HG02938 (cell line): Measurements from ENCODE around the gene ST3GAL4.

Source experiments
- ATAC-seq: cut with Tn5 transposase; IDR thresholded peaks from one replicate; pipeline ENCODE4 v1.9.1; 2021; ENCODE audit warnings: mild to moderate bottlenecking, moderate library complexity; ENCODE audit not compliant: unreplicated experiment

ST3GAL4 gene

GRCh38 chr11:126328938-126329643 is 26.4 kb upstream of the ST3GAL4 start:
- ATAC-seq: no peak

- no peak for ATAC-seq
Observed at GRCh38 chr11:126329644-126330211, 25.8 kb upstream of the ST3GAL4 start.

GRCh38 chr11:126331286-126331685 is 24.2 kb upstream of the ST3GAL4 start:
- no peak for ATAC-seq

GRCh38 chr11:126332221-126332711 is 23.2 kb upstream of the ST3GAL4 start:
- no peak for ATAC-seq

DNA sequence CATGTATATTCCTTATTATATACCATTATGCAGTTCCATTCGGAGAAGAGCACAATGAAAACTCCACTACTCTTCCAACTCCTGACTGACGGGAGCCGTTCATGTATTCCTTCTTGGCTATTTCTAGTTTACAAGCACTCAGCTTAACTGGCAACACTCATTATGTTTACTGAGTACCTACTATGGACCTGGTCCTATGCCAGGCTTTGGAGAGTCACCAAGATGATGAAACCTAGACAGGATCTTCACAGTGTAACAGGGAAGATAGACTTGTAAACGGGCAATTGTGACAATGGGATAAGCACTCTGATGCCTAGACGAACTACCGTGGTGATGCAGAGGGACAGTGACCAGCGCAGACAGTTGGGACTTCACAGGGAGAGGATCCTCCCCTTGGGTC is 22.3 kb upstream of the ST3GAL4 start:
- ATAC-seq: no peak

DNA sequence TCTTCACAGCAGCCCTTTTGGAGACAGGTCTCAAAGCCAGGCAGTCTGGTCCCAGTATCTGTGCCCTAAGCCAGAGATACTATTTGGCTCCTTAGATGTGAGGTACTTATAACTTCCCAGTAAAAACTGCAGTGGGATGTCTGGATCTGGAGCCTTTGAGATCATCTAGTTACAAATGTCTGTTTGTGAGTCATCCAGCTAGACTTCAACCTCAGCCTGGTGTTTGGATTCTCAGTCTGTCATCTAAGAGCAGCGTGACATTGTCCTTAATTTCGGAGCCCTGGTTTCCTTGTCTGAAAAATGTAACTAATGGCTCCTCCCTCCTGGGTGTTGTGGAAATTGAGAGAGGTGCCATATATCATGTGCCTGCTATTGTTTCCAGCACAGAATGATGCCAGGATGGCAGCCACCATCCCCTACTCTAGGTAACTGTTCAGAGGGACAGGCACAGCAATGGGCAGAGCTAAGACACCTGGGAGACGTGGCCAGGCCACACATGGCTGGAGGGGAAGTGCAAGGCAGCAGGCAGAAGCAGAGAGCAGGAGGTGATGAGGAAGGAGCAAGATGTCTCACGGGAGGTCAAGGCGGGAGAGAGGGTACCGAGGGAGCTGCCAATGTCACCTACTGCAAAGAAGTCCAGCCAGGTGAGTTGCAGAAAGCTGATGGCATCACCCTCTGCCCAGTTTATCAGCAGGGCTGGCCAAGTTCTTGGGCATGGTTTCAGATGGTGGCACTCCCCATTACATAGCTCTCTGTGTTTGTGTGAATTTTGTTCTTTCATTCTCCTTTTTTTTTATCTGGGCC is 20.6 kb upstream of the ST3GAL4 start:
- ATAC-seq: no peak

DNA sequence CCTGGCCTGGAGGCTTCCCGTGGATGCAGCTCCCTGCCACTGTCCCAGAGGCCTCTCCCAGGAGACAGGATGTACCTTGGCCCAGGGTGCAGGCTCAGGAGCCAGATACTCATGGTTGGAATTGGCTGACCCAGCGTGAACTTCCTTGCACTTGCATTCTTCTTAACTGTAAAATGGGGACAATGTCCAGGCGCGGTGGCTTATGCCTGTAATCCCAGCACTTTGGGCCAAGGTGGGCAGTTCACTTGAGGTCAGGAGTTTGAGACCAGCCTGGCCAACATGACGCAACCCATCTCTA is 20.1 kb upstream of the ST3GAL4 start:
- no peak for ATAC-seq

DNA sequence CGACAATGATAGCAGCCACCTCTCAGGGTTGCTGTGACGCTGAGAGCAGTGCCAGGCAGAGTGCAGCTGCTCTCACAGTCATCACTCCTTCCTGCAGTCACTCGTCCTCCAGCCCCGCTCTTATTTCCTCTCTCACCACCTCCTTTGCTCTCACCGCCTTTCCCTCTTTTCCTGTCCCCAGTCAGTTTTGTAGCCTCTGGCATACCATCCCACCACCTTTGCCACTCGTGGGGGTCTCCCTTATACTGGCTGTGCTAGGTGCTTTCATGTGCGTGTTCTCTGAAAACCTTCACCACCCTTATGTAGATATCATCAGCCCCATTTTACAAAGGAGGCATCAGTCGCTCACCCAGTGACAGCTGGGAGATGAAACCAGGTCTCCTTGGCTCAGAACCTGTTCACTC is 19.3 kb upstream of the ST3GAL4 start:
- no peak for ATAC-seq

DNA sequence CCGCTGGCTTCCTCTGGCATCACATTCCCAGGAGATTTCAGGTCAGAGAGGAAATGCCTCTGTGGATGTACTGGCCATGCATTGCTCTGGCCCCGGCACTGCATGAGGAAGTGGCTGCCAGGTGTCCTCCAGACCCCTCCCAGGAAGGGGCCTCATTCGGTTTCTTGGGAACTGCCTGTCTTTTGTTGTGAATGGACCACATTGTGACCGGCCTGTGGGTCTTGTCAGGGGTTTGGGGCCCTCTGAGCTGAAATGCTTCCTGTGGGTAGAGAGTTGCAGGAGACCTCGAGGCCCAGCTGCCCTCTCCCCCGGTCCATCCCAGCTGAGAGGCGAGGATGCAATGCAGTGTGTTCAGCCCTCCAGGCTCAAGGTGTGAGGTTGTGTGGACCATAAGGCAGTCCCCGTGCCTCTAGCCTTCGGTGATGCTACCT is 18.8 kb upstream of the ST3GAL4 start:
- no peak for ATAC-seq

GRCh38 chr11:126337126-126337473 is 18.4 kb upstream of the ST3GAL4 start:
- ATAC-seq: no peak

DNA sequence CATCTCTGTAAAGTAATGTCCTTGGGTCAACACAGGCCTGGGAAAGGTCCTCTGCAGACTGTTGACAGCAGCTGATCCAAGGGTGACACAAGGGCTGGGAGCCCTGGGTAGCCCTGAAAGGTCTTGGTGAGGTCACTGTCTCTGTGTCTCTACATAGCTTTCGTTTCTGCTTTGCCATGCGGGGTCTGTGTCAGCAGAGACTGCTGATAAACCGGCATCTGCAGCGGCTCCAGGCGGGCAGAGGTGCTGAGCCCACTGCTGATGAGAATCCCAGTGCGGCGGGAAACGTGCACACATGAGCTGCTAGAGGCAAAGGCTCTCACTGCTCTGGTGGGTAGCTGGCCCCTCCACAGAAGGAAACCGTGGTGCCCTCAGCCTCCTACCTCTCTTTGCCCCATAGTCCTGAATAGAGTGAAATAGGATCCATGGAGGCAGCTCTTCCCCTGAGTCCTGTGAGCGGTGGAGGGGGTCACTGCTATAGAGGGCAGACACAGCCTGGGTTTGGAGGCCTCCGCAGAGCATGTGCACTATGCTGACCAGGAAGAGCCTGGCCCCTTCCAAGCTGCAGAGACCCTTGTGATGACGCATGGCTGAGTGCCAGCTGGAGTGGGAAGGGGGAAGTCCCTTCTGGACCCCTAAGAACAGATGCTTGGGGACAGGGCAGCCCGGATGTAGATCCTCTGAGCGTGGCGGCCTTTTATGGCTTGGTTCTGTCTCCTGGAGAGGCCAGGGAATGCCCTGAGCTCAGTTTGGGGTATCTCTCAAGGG is 17.8 kb upstream of the ST3GAL4 start:
- ATAC-seq: no peak

DNA sequence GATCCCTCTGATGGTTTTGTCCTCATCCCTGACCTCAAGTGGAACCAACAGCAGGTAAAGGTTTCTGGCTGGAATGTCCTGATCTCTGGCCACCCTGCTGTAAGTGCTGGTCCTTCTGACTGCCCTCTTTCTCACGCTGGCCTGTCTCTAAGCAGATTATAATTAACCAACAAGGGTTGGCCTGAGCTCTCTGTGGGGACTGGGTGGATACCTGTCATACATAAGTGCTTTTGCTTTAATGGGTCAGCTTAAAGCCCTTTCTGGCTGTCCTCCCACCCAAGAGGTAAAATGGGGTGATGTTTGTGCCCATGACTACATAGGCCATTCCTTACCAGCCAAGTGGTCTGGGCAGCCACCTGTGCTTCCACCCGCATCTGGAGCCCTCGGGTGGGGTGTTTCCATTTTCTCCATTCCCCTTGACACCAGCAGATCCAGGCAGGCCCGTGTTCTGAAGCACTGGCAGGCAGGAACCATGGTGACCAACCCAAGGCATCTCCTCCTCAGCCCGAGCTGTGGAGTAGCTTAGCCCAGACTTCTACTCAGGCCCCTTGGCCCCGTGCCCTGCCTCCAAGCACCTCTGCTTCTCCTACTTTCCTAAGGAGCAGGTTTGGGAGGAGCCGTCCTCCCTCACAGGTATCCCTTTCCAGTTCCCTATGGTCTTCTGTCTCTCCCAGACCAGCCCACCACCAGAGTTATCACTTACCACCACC is 17.0 kb upstream of the ST3GAL4 start:
- no peak for ATAC-seq

GRCh38 chr11:126339073-126339862 is 16.2 kb upstream of the ST3GAL4 start:
- no peak for ATAC-seq

DNA sequence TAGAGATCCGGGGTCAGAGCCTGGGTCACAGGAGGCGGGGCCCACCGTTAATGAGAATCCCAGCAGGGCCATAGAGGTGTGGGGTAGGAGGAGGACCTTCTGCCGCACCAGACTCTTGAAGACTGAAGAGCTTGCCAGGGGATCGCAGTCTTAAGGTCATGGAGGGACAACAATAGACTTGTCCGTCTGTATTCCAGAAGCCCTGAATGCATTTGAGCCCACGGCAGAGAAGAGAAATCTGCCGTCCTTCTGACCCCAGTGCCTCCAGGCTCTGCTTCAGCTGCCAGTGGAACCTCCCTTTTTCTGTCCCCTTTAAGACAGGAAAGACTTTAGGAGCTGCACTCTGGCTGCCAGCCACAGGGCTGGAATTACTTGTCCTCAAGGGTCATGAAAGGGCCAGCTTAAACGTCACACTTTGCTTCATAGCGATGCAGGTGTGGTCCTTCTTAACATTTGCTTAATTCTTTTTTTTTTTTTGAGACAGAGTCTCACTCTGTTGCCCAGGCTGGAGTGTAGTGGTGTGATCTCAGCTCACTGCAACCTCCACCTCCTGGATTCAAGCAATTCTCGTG is 15.5 kb upstream of the ST3GAL4 start:
- ATAC-seq: no peak

- ATAC-seq: no peak
Observed at GRCh38 chr11:126340960-126341606, 14.4 kb upstream of the ST3GAL4 start.

DNA sequence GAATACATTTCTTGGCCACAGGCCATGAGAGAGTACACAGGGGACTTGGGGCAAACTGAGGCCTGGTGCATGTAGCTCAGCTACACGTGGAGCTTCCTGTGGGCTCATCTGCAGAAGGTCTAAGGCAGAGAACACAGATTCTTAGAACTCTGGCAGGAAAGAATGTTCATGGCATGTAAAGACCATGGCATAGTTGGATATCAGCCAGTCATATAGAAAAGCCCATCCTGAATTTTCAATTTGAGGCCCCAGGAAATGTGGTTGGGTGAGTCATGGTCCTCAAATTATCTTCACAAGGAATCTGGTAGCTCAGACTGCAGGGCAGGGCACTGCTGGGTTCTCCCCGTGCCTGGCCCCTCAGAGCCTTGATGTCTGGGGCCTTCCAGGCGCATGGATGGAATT is 13.7 kb upstream of the ST3GAL4 start:
- ATAC-seq: no peak

GRCh38 chr11:126343051-126343450 is 12.4 kb upstream of the ST3GAL4 start:
- ATAC-seq: no peak

GRCh38 chr11:126344141-126345080 is 11.1 kb upstream of the ST3GAL4 start:
- no peak for ATAC-seq
